ENCODE measurements around the gene EXOC5.

DNA sequence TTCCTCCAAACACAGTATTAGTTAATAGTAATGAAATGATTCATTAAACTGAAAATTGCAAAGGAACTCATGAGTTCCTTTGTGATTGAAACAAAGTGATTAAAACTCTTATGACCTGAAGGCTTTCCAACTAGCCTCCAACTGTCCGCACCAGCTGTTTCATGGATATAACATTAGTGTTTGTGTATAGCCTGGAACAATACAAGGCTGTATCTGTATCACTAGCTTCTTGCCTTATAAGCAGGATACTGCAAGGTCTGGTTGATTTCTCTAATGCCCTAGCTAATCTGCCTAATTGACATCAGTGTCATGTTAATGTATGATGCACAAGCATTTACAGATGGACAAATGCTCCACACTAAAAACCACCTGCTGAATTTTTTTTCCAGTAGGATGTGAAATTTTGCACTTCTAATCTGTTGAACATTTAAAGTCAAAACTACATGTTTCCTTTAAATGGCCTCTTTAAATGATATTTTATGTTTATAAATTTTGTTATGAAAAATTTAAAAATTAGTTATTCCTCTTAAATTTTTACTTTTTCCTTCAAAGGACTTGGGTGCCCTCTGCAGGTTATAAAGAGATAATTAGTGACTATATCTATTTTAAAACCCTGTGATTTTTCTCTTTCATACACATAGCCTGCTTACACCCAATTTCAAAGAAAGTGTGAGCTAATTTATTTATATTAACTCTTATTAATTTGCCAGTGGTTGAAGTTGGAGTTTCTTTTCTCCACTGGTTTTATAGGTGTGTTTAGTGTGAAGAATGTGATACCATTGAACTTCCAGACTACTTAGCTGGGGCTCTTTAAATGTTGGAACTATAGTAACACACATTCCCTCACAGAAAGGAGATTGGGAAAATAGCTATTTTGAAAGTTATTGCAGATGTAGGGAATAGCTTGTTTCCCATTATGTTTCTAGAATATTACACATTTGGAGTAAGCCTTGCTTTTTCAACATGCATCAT, 25.4 kb upstream of the EXOC5 start:
- TF ChIP-seq, protein P1, sequence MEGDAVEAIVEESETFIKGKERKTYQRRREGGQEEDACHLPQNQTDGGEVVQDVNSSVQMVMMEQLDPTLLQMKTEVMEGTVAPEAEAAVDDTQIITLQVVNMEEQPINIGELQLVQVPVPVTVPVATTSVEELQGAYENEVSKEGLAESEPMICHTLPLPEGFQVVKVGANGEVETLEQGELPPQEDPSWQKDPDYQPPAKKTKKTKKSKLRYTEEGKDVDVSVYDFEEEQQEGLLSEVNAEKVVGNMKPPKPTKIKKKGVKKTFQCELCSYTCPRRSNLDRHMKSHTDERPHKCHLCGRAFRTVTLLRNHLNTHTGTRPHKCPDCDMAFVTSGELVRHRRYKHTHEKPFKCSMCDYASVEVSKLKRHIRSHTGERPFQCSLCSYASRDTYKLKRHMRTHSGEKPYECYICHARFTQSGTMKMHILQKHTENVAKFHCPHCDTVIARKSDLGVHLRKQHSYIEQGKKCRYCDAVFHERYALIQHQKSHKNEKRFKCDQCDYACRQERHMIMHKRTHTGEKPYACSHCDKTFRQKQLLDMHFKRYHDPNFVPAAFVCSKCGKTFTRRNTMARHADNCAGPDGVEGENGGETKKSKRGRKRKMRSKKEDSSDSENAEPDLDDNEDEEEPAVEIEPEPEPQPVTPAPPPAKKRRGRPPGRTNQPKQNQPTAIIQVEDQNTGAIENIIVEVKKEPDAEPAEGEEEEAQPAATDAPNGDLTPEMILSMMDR (IDR thresholded peaks at IDR 0.05), result peak in 3 of 6 experiments; percentile 4 to 34 (median 22)
- no peak for TF ChIP-seq POLR2A (IDR thresholded peaks at IDR 0.05)
